Stimulated activated naive CD4-positive, alpha-beta T cell treated with Interleukin-2 at 50 U/mL for 16 hours (primary cell): ENCODE data around the gene IL11.

Experiments used
- DNase-seq: peaks from one replicate; lab custom pipeline; 2025; lab: John Stamatoyannopoulos, UW

Gene IL11

DNA sequence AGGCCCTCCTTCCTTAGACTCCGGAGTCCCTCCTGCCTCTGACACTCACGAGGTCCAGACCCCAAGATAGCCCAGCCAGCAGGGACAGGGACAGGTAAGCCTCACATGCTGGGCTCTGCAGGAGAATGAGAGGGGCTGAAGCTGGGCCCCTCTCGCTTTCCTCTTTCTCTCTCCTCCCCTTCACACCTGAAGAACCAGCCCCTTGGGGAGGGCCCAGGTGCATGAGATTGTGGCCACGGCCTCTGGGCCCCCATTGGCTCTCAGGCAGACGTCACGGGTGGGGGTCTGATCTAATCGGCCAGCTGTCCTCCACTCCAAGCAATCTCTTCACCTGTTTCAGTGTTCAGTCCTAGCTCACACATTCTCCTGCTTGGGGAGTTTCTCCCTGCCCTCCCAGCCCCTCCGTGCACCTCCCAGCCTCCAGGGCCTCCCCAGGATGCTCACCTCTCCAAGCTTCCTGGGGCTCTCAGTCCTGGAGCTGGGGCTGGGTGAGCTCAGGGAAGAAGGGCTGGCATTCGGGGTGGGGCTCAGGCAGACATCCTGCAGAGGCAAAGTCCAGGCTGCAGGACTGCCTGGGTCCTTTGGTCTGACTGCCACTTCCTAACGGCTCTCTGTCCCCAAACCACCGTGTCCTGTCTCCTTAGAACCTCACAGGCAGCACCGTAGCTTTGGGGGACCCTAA lies 47.9 kb downstream of the IL11 start:
- DNase-seq = no peak

GRCh38 chr19:55321466-55322137 lies 48.7 kb downstream of the IL11 start:
- no peak for DNase-seq

- no peak for DNase-seq
Observed at GRCh38 chr19:55320844-55321419, 49.3 kb downstream of the IL11 start.

DNA sequence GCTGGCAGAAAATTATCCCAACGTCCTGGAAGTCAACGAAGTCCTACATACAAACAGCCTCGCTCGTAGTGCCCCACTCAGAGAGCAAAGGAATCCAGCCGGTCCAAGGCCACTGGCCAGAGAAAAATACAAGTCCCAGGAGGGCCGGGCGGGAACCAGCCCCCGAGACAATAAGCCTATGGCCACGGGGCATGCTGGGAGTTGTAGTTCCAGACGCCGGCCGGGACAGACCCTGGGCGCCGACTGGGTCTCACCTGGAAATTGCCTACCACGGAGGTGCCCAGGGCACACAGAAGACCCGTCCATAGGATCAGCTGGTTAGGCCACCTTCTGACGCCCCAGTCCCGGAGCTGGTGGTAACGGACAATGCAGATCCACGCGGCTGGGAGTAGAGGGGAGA lies 50.5 kb downstream of the IL11 start:
- no peak for DNase-seq

DNA sequence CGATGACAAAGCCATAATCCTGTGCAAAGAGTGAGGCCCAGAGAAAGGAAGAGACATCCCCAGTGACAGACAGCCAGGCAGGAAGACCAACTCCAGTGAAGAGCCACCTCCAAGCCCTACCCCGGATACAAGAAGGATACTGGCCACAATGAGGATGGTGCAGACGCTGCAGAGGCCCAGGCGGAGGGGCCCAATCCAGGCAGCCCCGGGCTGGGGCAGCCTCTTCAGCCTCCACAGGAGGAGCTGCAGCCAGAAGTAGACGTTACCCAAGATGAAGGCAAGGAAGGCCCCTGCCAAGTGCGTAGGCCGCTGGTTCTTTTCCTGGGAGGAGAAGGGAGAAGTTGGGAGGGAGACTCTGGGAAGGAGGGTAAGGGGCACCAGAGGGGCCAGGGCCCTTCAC lies 53.6 kb downstream of the IL11 start:
- no peak for DNase-seq

- no peak for DNase-seq
Observed at GRCh38 chr19:55315956-55316525, 54.2 kb downstream of the IL11 start.

DNA sequence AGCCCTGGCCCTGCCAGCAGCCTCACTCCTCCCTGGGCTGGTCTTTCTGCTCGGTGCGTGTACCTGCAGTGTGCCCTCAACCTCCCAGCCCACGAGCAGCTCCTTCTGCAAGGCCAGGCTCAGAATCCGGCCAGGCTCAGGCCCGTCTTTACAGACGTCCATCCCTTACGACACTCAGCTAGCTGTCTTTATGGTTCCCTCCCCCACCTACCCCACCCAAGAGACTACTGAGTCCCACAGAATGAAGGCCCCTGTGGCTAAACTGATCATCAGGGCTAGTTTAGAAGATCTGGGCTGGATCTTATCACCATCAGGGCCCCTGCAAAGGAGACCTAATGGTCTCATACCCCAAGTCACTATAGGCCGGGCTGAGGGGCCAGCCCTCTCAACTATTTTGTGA lies 55.9 kb downstream of the IL11 start:
- DNase-seq = no peak
